Amniotic stem cell (primary cell): Measurements from ENCODE around the gene OST4.
A peak's percentile ranks its signal among the peaks of the same experiment; 100 is the strongest.

ENCODE experiments used
- DNase-seq: peaks from one replicate; lab custom pipeline; 2025; lab: John Stamatoyannopoulos, UW

OST4 gene

GRCh38 chr2:27051902-27052645, 19.4 kb downstream of the OST4 start:
- no peak for DNase-seq

GRCh38 chr2:27050996-27051901, 20.2 kb downstream of the OST4 start, which contains the start of gene AGBL5:
TSS of gene AGBL5 (plus strand) at chr2:27051668. CDS start at chr2:27052959, 1,291 bp downstream.
- DNase-seq: peak; percentile 74

DNA sequence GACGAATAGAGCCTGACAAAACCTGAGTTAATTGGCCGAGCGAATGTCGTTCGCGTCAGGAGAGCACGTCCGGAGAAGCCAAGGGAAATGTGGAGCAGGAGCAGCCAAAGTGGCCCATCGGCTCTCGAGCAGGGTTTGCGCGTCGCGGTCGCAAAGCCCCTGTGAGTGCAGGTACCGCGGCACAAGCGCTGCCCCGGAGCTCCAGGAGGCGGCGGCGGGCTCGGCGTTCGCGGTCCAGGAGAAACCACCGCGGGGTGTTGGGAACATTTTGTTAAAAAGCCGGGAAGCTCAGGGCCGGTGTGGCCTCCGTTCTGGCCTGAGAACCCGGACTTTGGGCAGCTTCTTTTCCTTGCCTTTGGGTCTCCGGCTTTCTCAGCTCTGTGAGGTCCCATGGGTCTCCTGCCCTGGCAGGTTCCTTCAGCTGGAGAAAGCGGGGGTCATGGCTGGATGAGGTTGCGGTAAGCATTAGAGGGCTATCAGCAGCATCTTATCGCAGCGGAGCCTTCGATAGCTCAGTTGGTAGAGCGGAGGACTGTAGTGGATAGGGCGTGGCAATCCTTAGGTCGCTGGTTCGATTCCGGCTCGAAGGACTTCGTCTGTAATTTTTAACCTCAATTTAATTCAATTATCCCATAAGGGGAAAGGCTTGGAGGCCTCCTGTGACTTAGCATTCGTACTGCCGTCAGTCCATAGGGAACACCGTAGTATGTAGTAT, 21.0 kb downstream of the OST4 start:
- peak; percentile 87 for DNase-seq

GRCh38 chr2:27049422-27050280, 21.8 kb downstream of the OST4 start:
- no peak for DNase-seq

DNA sequence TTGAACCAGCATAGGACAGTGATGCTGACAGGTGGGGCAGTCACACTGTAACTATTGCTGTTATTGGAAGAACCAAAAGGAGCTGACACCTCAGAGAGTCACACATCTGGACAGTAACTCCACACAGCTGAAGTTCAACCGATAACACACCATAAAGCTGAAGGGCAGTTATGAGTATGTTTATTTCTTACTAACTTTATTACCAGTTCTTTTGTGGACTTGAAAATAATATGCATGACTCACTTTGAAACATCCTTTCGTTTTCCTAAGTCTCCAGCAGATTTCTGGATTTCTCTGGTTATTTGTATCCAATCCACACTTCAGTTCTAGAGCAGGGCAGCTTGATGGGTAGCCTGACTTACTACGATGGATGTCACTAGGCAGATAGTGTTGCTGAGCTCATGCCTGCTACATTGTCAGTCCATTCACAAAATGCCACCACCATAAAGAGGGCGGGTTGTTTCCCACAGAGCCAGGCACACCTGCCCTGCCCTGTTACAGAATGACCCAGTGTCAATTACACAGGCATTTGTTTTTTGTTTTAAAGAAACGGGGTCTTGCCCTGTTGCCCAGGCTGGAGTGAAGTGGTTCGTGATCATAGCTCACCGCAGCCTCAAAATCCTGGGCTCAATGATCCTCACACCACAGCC, 28.3 kb downstream of the OST4 start:
- DNase-seq: no peak

- no peak for DNase-seq
These were observed 29.2 kb downstream of the OST4 start for GRCh38 chr2:27042159-27042661.

DNA sequence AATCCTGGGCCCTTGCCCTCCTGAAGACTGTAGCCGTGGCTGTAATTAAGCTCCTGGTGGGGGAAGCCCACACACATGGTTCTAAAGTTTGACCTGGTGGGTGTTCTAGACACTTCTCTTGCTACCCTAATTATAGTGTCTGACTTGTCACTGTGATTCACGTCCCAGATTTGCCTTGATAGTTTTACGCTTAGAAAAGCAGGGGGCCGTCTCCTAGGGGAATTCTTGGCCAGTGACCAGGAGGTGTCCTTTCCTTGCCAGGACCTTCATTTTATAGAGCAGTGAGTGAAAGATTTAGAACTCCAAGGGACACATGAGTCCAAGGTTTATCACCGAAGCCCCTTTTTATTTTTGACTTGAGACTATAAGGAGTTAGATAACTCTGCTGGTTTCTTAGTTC, 29.7 kb downstream of the OST4 start:
- no peak for DNase-seq

DNA sequence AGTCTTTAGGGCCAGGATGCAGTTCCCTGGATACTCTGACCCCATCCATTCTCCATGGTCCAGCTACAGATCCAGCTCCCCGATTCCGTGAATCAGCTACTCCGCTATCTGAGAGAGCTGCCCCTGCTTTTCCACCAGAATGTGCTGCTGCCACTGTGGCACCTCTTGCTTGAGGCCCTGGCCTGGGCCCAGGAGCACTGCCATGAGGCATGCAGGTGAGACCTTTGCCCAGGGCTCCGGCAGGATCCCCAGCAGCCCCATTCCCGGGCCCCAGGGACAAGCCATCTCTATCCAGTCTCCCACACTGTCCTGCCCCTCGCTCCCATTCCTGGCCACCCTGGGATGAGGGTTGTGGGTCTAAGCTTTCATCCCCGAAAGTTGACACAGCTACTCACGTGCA, 31.2 kb downstream of the OST4 start:
- DNase-seq: no peak

- no peak for DNase-seq
These were observed 31.6 kb downstream of the OST4 start for GRCh38 chr2:27039871-27040270.

DNA sequence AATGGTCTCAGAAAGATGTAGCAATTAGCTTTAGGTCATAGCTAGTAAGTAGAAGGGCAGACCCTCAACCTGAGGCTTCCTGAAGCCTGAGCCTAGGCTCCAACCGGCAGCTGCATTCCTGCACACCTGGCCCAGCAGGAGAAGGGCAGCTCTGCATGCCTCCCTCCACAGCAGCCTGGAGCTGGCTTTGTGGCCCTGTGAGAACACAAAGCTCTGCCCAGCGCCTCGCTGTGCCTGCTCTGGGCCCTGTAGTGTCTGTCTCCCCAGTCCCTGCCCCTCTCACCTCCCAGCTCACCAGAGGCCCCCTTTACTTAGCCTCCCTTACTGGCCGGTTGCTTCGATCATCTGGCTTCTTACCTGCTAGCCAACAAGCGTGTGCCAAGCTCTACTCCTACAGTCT, 32.0 kb downstream of the OST4 start:
- no peak for DNase-seq

- DNase-seq: no peak
These were observed 32.7 kb downstream of the OST4 start for GRCh38 chr2:27038631-27039339.

DNA sequence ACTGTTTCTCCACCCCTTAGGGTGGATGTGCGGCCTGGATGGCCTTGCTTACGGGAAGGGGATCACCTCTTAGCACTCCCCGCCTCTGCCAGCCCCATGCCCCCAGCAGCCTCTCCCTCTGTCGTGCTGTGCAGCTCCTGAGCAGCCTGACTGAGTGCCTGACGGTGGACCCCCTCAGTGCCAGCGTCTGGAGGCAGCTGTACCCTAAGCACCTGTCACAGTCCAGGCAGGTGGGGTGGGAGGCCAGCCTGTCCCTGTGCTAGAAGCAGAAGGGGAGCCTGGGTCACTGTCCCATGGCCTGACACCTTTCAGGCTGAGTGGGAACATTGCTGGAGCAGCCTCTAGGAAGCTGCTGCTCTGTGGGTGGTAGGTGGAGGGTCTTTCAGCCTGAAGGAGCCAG, 33.4 kb downstream of the OST4 start:
- DNase-seq: no peak

DNA sequence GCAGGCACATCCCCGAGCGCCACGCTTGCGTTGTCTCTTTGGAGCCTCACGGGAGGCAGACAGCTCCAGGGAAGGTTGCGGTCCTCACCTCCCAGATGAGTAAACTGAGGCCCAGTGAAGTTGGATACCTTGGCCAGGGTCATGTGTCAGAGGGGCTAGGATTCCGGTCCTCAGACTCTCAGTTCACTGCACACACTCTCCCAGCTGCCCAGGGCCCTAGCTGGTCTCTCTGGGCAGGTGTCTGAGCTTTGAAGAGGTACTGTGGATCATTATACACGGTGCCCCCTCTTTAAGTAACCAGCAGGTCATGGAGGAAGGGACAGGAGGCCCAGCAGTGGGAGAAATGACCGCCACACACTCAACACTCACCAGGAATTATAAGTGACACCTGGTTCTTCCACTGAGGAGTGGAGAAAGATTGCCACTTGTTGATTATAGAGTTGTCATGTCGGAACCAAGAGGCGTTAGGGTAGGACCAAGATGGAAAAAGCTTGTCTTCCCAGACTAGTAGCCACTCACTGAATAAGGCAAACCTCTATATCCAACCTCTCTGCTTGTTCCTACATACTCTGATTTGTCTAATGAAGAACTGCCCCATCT, 38.1 kb downstream of the OST4 start:
- no peak for DNase-seq

DNA sequence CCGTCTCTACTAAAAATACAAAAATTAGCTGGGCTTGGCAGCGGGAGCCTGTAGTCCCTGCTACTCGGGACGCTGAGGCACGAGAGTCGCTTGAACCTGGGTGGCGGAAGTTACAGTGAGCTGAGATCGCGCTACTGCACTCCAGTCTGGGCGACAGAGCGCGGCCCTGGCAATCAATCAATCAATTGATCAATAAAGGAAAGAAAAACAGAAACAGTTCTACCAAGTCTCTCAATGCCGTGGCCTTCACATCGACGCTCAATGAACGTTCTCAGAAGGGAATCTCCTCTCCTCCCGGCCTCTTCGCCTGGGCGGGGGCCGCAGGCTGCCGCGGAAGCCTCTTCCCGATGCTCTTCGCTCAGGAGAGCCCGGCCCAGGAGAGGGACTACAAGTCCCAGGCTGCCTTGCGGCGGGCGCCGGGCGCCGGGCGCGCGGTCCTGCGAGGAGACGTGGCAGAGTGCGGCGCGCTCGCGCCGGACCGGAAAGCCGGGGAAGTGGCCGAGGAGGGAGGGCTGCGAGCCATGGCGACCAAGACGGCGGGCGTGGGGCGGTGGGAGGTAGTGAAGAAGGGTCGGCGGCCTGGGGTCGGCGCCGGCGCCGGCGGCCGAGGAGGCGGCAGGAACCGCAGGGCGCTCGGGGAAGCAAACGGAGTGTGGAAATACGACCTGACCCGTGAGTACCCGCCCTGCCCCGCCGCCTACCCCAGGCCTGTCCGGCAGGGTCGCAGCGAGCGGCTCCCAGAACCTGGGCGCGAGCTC, 38.8 kb downstream of the OST4 start, which contains the start of gene TMEM214:
TMEM214 (plus strand) TSS at position 471 of the 758 bp plus-strand sequence; CDS start at position 522, 51 bp downstream.
- DNase-seq: peak; percentile 62

DNA sequence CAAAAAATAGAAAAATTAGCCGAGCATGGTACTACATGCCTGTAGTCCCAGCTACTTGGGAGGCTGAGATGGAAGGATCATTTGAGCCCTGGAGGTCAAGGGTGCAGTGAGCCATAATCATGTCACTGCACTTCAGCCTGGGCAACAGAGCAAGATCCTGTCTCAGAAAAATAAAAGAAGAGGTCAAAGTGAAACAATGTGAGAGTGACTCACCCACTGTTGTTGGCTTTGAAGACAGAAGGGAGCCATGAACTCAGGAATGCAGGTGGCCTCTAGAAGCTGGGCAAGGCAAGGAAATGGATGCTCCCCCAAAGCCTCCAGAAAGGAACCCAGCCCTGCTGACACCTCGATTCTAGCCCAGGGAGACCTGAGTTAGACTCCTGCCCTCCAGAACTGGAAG, 42.4 kb downstream of the OST4 start:
- no peak for DNase-seq

DNA sequence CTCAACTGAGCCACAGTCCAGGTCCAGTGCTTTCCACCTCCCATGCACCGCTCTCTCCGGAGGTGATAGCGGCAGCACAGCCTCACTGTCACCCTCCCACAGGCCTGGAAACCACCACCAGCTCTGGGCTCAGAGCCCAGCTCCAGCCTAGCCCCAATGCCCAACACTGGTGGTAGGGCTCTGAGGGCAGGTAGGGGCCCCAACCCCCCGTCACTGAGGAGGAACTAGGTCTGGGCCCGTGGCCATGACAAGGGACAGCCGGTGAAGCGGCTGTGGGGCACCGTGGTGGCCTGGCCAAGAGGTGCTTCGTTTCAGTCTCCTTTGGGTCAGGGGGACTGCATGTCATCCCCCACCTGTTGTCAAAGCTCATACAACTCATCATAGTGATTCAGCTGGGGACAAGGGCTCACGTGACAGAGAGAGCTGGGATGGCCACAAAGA, 44.2 kb downstream of the OST4 start:
- no peak for DNase-seq

DNA sequence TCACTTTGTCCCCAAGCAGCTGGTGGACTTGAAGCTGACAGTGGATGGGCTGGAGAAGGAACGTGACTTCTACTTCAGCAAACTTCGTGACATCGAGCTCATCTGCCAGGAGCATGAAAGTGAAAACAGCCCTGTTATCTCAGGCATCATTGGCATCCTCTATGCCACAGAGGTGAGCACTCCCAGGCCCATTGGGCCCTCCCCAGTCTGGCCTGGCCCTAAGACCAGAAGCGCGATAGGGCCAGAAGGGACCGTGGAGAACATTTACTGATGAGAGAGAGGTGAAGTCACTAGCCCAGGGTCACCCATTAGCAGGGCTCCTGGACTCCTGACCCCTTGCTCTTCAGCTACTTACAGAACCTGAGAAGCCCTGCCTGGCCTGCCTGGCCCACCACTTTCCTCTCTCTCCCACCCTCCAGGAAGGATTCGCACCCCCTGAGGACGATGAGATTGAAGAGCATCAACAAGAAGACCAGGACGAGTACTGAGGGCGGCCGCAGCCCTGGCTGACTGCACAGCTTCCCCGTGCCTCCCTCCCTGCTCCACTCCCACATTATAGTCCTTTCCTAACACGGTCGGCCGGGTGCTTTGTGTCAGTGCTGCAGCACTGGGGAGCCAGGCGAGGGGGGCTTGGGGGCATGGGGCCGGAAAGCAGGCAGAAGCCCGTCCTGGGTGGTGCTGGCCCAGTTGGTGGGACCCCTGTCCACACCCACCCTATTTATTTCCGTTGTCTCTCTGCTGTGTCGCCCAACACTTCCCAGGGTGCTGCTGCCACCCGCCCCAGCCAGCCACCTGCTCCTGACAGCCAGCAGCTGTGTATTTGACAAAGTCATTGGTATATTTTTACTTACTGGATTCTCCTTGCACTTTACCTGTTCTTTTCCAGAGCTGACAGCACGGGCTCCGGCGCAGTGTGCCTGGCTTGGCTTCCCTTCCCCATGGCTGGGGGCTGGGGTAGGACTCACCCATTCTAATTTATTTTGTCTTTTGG, 45.3 kb downstream of the OST4 start:
- no peak for DNase-seq
